Measurements from ENCODE around the gene NCKAP5. TPM values are rescaled to one million over a fixed set of nuclear protein-coding genes. Genes with fewer than 3 reads are reported as not detected.

NCKAP5 gene
- total RNA-seq, 2 donors from 2014 or later: 0.78 to 2.6 TPM

- H3K27ac ChIP-seq: no peak overlapping the region
- DNase-seq (no peak), ATAC-seq (no peak)
- no peaks in the 10 kb centered on the region for H3K36me3 ChIP-seq (replicated peaks in 1 of 2; ENCODE audit: insufficient read depth in 1 of 2, low read depth in 2 of 2)
- TF ChIP-seq POLR2A (IDR thresholded peaks at IDR 0.05): no peak
- TF ChIP-seq CTCF (IDR thresholded peaks at IDR 0.05): no peak
- H3K4me1 ChIP-seq: peaks cover 24% of the 10 kb centered on the region
- no peaks in the 10 kb centered on the region for H3K9me3 ChIP-seq
- H3K27me3 ChIP-seq: no peaks in the 10 kb centered on the region
- intact Hi-C loops (cut with DNase I): no loop called here
- WGBS, 2 donors: 67 to 69% methylated on average over 6 of the region's 6 CpGs
- H3K4me3 ChIP-seq: no peak overlapping the region
These were observed 61.3 kb downstream of the NCKAP5 start for GRCh38 chr2:133506996-133507395.

GRCh38 chr2:133504566-133505505, 63.4 kb downstream of the NCKAP5 start:
- 41 to 70% methylated on average over 4 of the region's 4 CpGs for WGBS, 2 donors
- no peaks in the 10 kb centered on the region for H3K9me3 ChIP-seq
- no peak for TF ChIP-seq POLR2A (IDR thresholded peaks at IDR 0.05)
- TF ChIP-seq CTCF (IDR thresholded peaks at IDR 0.05): no peak
- no peak overlapping the region for H3K4me3 ChIP-seq
- ATAC-seq: peak; percentile 80
- H3K4me1 ChIP-seq: peaks cover 24% of the 10 kb centered on the region
- peak overlapping the region in 3 of 4 donors; percentile 47 to 76 (median 72) for H3K27ac ChIP-seq
- DNase-seq: peak; percentile 56 to 74 (median 61)
- H3K27me3 ChIP-seq: no peaks in the 10 kb centered on the region
- intact Hi-C loops (cut with DNase I): no loop called here
- H3K36me3 ChIP-seq (replicated peaks in 1 of 2; ENCODE audit: insufficient read depth in 1 of 2, low read depth in 2 of 2): no peaks in the 10 kb centered on the region

GRCh38 chr2:133503927-133504326, 64.3 kb downstream of the NCKAP5 start:
- peaks cover 24% of the 10 kb centered on the region for H3K4me1 ChIP-seq
- WGBS, 2 donors: 40 to 65% methylated on average over 1 of the region's 1 CpG
- H3K27ac ChIP-seq: peak overlapping the region in 2 of 4 donors; percentile 13 to 76
- no peaks in the 10 kb centered on the region for H3K27me3 ChIP-seq
- no peak for ATAC-seq
- H3K36me3 ChIP-seq (replicated peaks in 1 of 2; ENCODE audit: insufficient read depth in 1 of 2, low read depth in 2 of 2): no peaks in the 10 kb centered on the region
- no peak overlapping the region for H3K4me3 ChIP-seq
- DNase-seq: no peak
- intact Hi-C loops (cut with DNase I): no loop called here
- no peak for TF ChIP-seq CTCF (IDR thresholded peaks at IDR 0.05)
- no peak for TF ChIP-seq POLR2A (IDR thresholded peaks at IDR 0.05)
- no peaks in the 10 kb centered on the region for H3K9me3 ChIP-seq

GRCh38 chr2:133503323-133503722, 64.9 kb downstream of the NCKAP5 start:
- no peak overlapping the region for H3K27ac ChIP-seq
- no peaks in the 10 kb centered on the region for H3K27me3 ChIP-seq
- WGBS, 2 donors: 91 to 93% methylated on average over 1 of the region's 1 CpG
- H3K4me1 ChIP-seq: peaks cover 24% of the 10 kb centered on the region
- H3K36me3 ChIP-seq (replicated peaks in 1 of 2; ENCODE audit: insufficient read depth in 1 of 2, low read depth in 2 of 2): no peaks in the 10 kb centered on the region
- ATAC-seq (no peak), DNase-seq (no peak)
- intact Hi-C loops (cut with DNase I): no loop called here
- no peak overlapping the region for H3K4me3 ChIP-seq
- H3K9me3 ChIP-seq: no peaks in the 10 kb centered on the region
- no peak for TF ChIP-seq CTCF (IDR thresholded peaks at IDR 0.05)
- TF ChIP-seq POLR2A (IDR thresholded peaks at IDR 0.05): no peak
